GM04503 (cell line): Measurements from ENCODE around the gene AHCYL1.
"Not testable (repeated sequence)": the region's sequence is repeated elsewhere in the genome, so short reads cannot be mapped to it uniquely, and the experiment has no call there.

Experiments
- DNase-seq: peaks from one replicate; pipeline ENCODE4 v3.0.0-alpha.2; 2012; ENCODE audit warnings: low read depth

AHCYL1 gene

GRCh38 chr1:109997867-109998229 is 13.3 kb downstream of the AHCYL1 start:
- DNase-seq: no peak

GRCh38 chr1:110002695-110003094 is 18.1 kb downstream of the AHCYL1 start:
- DNase-seq: no peak

- DNase-seq: peak; percentile 89
These were observed 19.3 kb downstream of the AHCYL1 start for GRCh38 chr1:110003747-110004428.

- no peak for DNase-seq
These were observed 20.0 kb downstream of the AHCYL1 start for GRCh38 chr1:110004583-110004982.

- no peak for DNase-seq
These were observed 21.4 kb downstream of the AHCYL1 start for GRCh38 chr1:110005971-110006370.

GRCh38 chr1:110006516-110006915 is 22.0 kb downstream of the AHCYL1 start:
- DNase-seq: no peak

GRCh38 chr1:110007046-110007830 is 22.7 kb downstream of the AHCYL1 start:
- DNase-seq: no peak

- DNase-seq: no peak
These were observed 24.5 kb downstream of the AHCYL1 start for GRCh38 chr1:110008971-110009565.

GRCh38 chr1:110011527-110012041 is 27.0 kb downstream of the AHCYL1 start:
- no peak for DNase-seq

GRCh38 chr1:110012100-110012780 is 27.7 kb downstream of the AHCYL1 start:
- no peak for DNase-seq

GRCh38 chr1:110017792-110018191 is 33.2 kb downstream of the AHCYL1 start:
- no peak for DNase-seq

GRCh38 chr1:110018396-110018795 is 33.8 kb downstream of the AHCYL1 start:
- DNase-seq: no peak

- DNase-seq: no peak
These were observed 35.2 kb downstream of the AHCYL1 start for GRCh38 chr1:110019770-110020169.

- DNase-seq: no peak
These were observed 36.7 kb downstream of the AHCYL1 start for GRCh38 chr1:110021285-110021684.

- DNase-seq: no peak
These were observed 40.0 kb downstream of the AHCYL1 start for GRCh38 chr1:110024613-110025012.

- not testable (repeated sequence) for DNase-seq
These were observed 46.1 kb downstream of the AHCYL1 start for GRCh38 chr1:110030687-110031086.

GRCh38 chr1:110032327-110032726 is 47.8 kb downstream of the AHCYL1 start:
- DNase-seq: no peak

- no peak for DNase-seq
These were observed 48.9 kb downstream of the AHCYL1 start for GRCh38 chr1:110033421-110033820.

GRCh38 chr1:110034040-110034450 is 49.5 kb downstream of the AHCYL1 start:
- no peak for DNase-seq

- DNase-seq: peak; percentile 82
These were observed 50.1 kb downstream of the AHCYL1 start, which contains the start of gene STRIP1 for GRCh38 chr1:110034451-110035235. Gene STRIP1, plus strand, starts transcription at chr1:110034624. Its CDS starts 14 bp downstream, at chr1:110034638.

GRCh38 chr1:110035236-110035752 is 50.7 kb downstream of the AHCYL1 start:
- no peak for DNase-seq
